Activated effector memory CD4-positive, alpha-beta T cell treated with Interleukin-2 at 50 U/mL for 16 hours (primary cell): ENCODE measurements around the gene DNAH5.
"Not testable (repeated sequence)": the region's sequence is repeated elsewhere in the genome, so short reads cannot be mapped to it uniquely, and the experiment has no call there.

ENCODE experiments used
- DNase-seq: peaks from one replicate; pipeline ENCODE4 v3.0.0-alpha.2; 2020

The DNAH5 gene, protein sequence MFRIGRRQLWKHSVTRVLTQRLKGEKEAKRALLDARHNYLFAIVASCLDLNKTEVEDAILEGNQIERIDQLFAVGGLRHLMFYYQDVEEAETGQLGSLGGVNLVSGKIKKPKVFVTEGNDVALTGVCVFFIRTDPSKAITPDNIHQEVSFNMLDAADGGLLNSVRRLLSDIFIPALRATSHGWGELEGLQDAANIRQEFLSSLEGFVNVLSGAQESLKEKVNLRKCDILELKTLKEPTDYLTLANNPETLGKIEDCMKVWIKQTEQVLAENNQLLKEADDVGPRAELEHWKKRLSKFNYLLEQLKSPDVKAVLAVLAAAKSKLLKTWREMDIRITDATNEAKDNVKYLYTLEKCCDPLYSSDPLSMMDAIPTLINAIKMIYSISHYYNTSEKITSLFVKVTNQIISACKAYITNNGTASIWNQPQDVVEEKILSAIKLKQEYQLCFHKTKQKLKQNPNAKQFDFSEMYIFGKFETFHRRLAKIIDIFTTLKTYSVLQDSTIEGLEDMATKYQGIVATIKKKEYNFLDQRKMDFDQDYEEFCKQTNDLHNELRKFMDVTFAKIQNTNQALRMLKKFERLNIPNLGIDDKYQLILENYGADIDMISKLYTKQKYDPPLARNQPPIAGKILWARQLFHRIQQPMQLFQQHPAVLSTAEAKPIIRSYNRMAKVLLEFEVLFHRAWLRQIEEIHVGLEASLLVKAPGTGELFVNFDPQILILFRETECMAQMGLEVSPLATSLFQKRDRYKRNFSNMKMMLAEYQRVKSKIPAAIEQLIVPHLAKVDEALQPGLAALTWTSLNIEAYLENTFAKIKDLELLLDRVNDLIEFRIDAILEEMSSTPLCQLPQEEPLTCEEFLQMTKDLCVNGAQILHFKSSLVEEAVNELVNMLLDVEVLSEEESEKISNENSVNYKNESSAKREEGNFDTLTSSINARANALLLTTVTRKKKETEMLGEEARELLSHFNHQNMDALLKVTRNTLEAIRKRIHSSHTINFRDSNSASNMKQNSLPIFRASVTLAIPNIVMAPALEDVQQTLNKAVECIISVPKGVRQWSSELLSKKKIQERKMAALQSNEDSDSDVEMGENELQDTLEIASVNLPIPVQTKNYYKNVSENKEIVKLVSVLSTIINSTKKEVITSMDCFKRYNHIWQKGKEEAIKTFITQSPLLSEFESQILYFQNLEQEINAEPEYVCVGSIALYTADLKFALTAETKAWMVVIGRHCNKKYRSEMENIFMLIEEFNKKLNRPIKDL (N-terminal part only)

GRCh38 chr5:13944560-13945199, at the start of gene DNAH5:
DNAH5 (minus strand) TSS chr5:13944688; CDS start chr5:13944438, 250 bp downstream.
- no peak for DNase-seq

DNA sequence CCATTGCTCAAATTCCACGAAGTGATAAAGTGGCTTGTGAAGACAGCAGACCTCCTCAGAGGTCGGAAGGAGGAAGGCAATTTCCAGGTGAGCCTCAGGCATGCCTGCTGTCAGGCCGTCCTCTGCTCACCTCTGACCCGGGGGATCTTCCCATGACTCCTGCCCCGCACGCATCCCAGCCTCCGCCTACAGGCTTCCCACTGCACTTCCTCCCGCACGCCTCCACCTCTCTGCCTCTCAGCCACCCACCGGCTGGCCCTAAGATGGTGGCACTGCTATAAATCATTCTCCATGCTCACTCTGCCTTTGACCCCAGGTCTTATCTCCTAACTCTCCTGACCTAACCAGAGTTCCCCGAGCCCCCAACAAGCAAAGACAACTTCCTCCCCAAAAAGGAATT, 49.4 kb upstream of the DNAH5 start:
- DNase-seq, result no peak

- DNase-seq, result no peak
Observed at GRCh38 chr5:13992795-13993194, 48.3 kb upstream of the DNAH5 start.

DNA sequence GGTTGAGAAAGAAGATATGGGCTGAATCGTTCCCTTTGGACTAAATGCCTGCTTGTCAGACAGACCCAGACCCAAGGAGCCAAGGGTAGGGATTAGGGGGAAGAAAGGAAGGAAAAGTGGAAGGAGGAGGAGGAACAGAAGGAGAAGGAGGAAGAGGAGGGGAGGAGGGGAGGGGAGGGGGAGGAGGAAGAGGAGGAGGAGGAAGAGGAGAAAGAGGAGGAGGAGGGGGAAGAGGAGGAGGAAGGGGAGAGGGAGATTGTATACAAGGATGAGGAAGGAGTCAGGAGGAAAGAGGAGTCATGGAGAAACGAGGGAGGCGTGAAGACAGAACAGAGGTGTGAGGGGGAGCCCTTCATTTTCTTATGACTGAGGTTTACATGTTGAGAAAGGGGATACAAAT, 46.9 kb upstream of the DNAH5 start:
- no peak for DNase-seq

- DNase-seq, result no peak
Observed at GRCh38 chr5:13990896-13991295, 46.4 kb upstream of the DNAH5 start.

- no peak for DNase-seq
Observed at GRCh38 chr5:13989832-13990231, 45.3 kb upstream of the DNAH5 start.

- DNase-seq, result no peak
Observed at GRCh38 chr5:13987843-13988464, 43.5 kb upstream of the DNAH5 start.

DNA sequence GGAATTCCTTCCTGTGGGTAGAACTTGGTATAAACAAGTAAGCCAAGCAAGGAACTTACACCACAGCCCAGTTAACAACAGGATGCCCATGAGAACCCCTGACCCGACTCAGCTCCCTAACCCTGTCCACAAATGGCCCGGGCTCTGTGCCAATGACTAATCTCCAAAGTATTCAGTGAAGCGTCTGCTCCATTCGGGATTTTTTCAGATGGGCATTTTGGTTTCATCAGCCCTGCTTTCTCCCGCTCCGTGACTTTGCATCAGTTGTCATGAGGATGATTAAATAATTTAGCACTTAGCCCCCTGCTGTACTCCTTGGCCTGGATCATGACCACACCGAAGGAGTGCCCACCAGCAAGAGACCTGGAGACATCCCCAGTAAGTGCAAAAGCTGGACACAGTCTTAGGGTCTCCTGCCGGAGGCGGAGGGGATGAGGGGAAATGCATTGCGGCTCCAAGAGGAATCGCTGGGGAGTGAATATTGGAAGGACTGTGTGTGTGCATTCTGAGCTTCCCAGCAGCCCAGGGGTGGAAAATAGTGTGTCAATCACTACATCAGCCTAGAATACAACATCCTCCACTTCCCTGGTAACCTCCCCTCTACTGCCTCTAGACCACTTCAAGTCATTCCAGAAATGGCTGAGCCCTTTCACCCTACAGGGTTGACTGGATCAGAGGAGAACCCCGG, 41.4 kb upstream of the DNAH5 start:
- no peak for DNase-seq

GRCh38 chr5:13984888-13985287, 40.4 kb upstream of the DNAH5 start:
- not testable (repeated sequence) for DNase-seq

GRCh38 chr5:13976867-13977830, 32.7 kb upstream of the DNAH5 start:
- no peak for DNase-seq

DNA sequence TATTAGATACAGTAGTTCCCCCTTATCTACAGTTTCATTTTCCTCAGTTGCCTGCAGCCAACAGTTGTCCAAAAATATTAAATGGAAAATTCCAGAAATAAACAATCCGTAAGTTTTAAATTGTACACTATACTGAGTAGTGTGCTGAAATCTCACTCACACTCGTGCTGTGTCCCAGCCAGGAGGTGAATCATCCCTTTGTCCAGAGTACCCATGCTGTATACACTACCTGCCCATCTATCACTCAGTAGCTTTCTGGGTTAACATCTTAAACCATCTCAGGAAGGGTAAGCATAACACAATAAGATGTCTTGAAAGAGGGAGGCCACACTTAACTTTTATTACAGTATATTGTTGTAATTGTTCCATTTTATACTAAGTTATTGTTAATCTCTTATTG, 31.7 kb upstream of the DNAH5 start:
- DNase-seq, result no peak

DNA sequence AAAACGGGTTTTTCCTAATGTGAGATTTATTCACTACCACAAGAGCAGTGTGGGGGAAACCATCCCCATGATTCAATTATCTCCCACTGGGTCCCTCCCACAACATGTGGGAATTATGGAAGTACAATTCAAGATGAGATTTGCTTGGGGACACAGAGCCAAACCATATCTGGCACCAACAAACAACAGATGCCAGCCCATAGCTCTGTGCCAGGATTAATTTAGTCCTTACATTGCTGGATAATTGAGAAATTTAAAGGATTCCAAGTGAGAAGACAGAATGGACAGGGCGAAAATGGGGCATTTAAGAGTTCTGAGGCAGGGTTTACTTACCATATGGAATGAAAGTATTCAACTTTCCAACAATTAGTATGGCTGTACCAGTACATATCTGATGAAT, 30.8 kb upstream of the DNAH5 start:
- DNase-seq, result no peak

- DNase-seq, result no peak
Observed at GRCh38 chr5:13973724-13974123, 29.2 kb upstream of the DNAH5 start.

DNA sequence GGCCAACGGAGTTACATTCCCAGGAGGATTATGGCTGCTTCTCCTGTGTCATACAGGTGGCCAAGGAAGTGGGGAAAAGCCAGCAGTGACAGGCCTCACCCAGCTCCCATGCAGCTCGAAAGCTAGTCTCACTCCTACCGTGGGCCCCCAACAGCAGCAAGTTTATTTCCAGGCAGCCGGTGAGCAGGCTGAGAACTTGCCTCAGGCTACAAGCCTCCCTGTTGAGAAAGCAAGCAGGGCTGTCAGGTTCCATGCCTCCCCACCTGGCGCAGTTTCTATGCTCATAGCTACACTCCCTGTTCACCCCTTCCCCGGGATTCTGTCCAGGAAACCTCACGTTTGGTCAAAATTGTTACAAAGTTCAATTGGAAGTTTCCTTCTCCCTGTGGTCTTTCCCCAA, 27.5 kb upstream of the DNAH5 start:
- no peak for DNase-seq

DNA sequence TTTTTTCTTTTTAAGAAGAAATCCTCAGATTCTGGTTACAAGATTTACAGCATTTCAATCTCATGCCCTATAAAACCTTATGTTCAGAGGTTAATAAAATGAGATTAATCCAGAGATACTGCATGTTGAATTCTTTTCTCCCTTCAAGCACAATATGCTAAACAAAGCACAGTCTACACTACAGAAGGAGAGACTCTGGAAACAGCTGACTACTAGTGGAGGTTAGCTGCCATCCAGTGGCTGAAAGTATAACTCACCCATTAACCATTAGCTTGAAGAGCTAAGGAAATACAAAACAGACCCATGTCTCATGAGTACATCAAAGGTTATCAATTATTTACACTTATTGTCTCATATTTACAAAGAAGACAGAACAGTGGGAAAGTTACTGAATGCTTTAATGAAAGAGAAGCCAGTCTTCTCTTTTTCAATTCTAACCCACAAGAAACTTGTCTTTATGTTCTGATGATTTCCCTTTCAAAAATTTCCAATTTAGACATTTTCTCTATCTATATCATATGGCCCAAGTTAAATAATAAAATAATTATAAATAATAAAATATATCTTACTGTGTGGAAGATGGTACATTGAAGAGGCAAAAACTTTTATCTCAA, 12.7 kb upstream of the DNAH5 start:
- no peak for DNase-seq

- DNase-seq, result no peak
Observed at GRCh38 chr5:13956471-13956870, 12.0 kb upstream of the DNAH5 start.

DNA sequence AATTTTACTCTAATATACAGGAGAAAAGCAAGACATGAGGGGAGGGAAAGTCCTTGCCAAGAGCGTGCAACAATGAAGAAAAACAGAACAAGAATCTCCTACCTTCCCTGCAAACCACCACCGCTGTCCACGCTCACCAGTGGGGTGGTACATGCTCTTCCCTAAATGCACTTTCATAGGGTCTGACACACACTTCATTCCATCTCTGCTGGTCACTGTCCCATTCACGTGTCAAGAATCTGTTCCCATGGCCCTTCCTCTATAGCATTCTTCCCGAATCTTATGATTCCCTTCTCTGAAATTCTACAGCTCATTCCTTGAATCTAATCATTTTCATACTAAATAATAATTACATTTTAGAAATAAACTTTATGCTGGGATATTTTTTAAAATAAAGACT, 11.4 kb upstream of the DNAH5 start:
- no peak for DNase-seq

DNA sequence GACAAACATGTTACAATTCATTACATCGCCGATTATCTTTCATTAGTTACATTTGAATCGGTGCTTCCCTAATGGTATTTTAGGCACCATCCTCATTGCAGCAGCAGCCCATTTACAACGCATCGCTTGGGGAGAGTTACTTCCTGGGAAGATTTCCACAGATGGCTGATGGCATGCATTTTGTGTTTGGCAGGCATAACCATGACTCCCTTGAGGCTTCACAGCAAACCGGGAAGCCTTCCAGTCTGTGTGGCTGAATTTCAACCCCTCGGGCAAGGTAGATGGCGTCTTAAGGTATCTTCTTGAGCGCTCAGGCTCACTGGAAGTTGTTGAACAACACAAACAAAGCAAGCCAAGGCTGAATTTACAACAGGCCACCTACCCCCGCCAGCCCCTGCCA, 1.6 kb upstream of the DNAH5 start:
- no peak for DNase-seq

- DNase-seq, result no peak
Observed at GRCh38 chr5:13945271-13945670, 783 bp upstream of the DNAH5 start.

DNA sequence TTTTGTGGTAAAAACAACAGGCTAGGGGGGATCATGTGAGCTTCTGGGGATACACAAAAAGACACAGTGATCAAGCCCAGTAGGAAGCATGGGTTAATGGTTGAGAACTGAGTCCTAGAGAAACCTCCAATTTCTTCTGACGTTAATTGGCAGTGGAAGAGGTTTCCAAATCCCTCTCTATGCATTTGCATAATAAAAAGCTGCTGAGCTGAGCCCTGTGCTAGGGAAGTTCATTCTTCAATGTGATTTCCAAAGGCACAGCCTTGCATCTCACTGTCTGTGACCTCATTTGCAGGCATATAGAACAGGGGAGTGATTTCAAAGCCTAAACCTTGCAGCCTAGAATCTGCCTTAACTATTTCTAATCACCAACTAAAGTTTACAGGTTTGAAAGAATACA, 812 bp downstream of the DNAH5 start:
- DNase-seq, result no peak
